ENCODE measurements around the gene TRIM25.

The TRIM25 gene

GRCh38 chr17:56849131-56849530 is 64.7 kb downstream of the TRIM25 start:
- no peak for DNase-seq (ENCODE audit: low spot score)
- Mint-ChIP-seq H3K4me1 (ENCODE audit: low read depth) (no peaks in the 10 kb centered on the region), H3K4me3 (no peak overlapping the region), H3K36me3 (ENCODE audit: low read depth) (peaks cover 39% of the 10 kb centered on the region), H3K9me3 (no peaks in the 10 kb centered on the region), H3K27me3 (ENCODE audit: low read depth) (no peaks in the 10 kb centered on the region), H3K27ac (no peak overlapping the region)

GRCh38 chr17:56847106-56847505 is 66.7 kb downstream of the TRIM25 start:
- no peak overlapping the region for H3K4me3 Mint-ChIP-seq
- H3K36me3 Mint-ChIP-seq (ENCODE audit: low read depth), result peaks cover 32% of the 10 kb centered on the region
- peaks cover 2% of the 10 kb centered on the region for H3K4me1 Mint-ChIP-seq (ENCODE audit: low read depth)
- no peaks in the 10 kb centered on the region for H3K9me3 Mint-ChIP-seq
- H3K27me3 Mint-ChIP-seq (ENCODE audit: low read depth), result no peaks in the 10 kb centered on the region
- DNase-seq (ENCODE audit: low spot score), result no peak
- H3K27ac Mint-ChIP-seq, result no peak overlapping the region

- H3K9me3 Mint-ChIP-seq, result no peaks in the 10 kb centered on the region
Measured at GRCh38 chr17:56845934-56846333, 67.9 kb downstream of the TRIM25 start.

DNA sequence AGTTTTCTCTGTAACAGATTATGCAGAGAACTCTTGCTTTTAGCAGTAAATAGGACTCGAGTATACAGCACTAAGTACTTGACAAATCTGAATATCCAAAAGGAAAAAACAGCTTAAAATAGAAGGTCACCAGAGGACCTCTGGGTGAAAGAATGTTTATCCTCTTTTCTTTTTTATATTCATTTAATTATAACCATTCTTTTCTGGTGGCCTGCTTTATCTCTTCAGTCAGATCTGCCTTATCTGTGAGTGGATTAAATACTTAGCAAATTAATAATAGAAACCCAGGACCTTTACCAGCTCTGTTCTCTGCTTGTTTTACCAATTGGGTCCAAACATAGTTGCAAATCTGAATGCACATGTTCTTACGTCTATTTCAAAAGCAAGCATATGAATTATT is 71.3 kb downstream of the TRIM25 start:
- DNase-seq (ENCODE audit: low spot score), result no peak
- Mint-ChIP-seq H3K36me3 (ENCODE audit: low read depth) (peaks cover 15% of the 10 kb centered on the region), H3K4me3 (no peak overlapping the region), H3K4me1 (ENCODE audit: low read depth) (peaks cover 17% of the 10 kb centered on the region), H3K27ac (no peak overlapping the region), H3K9me3 (no peaks in the 10 kb centered on the region), H3K27me3 (ENCODE audit: low read depth) (no peaks in the 10 kb centered on the region)

More at GRCh38 chr17:56845934-56846333, 67.9 kb downstream of the TRIM25 start:
- Mint-ChIP-seq H3K4me3 (no peak overlapping the region), H3K27ac (no peak overlapping the region), H3K36me3 (ENCODE audit: low read depth) (peaks cover 30% of the 10 kb centered on the region), H3K27me3 (ENCODE audit: low read depth) (no peaks in the 10 kb centered on the region), H3K4me1 (ENCODE audit: low read depth) (peaks cover 4% of the 10 kb centered on the region)
- no peak for DNase-seq (ENCODE audit: low spot score)

DNA sequence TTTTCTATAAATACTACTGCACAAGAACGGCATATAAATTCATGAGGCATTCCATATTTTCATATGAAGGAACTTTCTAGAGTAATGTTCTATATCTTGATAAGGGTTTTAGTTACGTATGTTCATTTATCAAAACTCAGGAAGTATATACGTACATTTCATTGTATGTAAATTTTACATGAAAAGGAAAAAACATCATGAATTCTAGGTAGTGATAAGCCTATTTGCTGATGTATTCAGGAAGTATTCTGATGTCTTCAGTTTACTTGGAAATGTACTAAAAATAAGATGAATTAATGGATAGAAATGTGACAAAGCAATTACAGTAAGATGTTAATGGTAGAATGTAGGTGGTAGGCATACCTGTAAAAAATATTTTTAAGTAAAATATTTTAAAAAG is 75.2 kb downstream of the TRIM25 start:
- H3K36me3 Mint-ChIP-seq (ENCODE audit: low read depth), result peaks cover 24% of the 10 kb centered on the region
- H3K9me3 Mint-ChIP-seq, result no peaks in the 10 kb centered on the region
- no peaks in the 10 kb centered on the region for H3K27me3 Mint-ChIP-seq (ENCODE audit: low read depth)
- no peak for DNase-seq (ENCODE audit: low spot score)
- peaks cover 27% of the 10 kb centered on the region for H3K4me1 Mint-ChIP-seq (ENCODE audit: low read depth)
- no peak overlapping the region for H3K4me3 Mint-ChIP-seq
- H3K27ac Mint-ChIP-seq, result no peak overlapping the region
